HepG2 (cell line): ENCODE data around the gene ZNF524. TPM values are rescaled to one million over a fixed set of nuclear protein-coding genes. Genes with fewer than 3 reads are reported as not detected.

Experiments
- CBFB ChIP-seq: sonication (generic); formaldehyde crosslinking; IDR thresholded peaks from 2 replicates; pipeline ENCODE4 v1.4.0; 2020; ENCODE audit warnings: missing genetic modification reagents
- DNMT3B ChIP-seq: conservative IDR thresholded peaks from 2 replicates; pipeline ENCODE4 v1.6.1; 2016; ENCODE audit warnings: missing biosample characterization, control low read depth
- FOXP1 ChIP-seq, 2 experiments: fragments of 450-650 bp in 1 of 2; IDR thresholded peaks; 2 replicates each; pipeline ENCODE4 v1.6.1; 2017 to 2018; ENCODE audit warnings: antibody characterized with exemption in 1 of 2
- JUN ChIP-seq: sonication (generic); formaldehyde crosslinking; IDR thresholded peaks from 2 replicates; pipeline ENCODE4 v1.4.0; 2020; ENCODE audit warnings: mild to moderate bottlenecking, missing genetic modification reagents
- JUNB ChIP-seq: sonication (generic); formaldehyde crosslinking; IDR thresholded peaks from 2 replicates; pipeline ENCODE4 v1.8.0; 2022; ENCODE audit warnings: missing genetic modification reagents, mild to moderate bottlenecking, borderline replicate concordance
- KMT2B ChIP-seq: IDR thresholded peaks from 2 replicates; pipeline ENCODE4 v1.6.1; 2016; ENCODE audit warnings: missing genetic modification reagents, missing compliant biosample characterization
- MBD4 ChIP-seq: IDR thresholded peaks from 2 replicates; pipeline ENCODE4 v1.6.1; 2012; ENCODE audit warnings: low read length, inconsistent platforms, borderline replicate concordance
- MXD4 ChIP-seq: IDR thresholded peaks from 2 replicates; pipeline ENCODE4 v1.6.1; 2016; ENCODE audit warnings: mild to moderate bottlenecking, missing biosample characterization, missing genetic modification reagents
- NFRKB ChIP-seq: fragments of 450-650 bp; IDR thresholded peaks from 2 replicates; pipeline ENCODE4 v1.6.1; 2017
- PHF20 ChIP-seq: sonication (generic); formaldehyde crosslinking; IDR thresholded peaks from 2 replicates; pipeline ENCODE4 v1.5.0; 2020; ENCODE audit warnings: mild to moderate bottlenecking, missing genetic modification reagents
- PHF8 ChIP-seq: sonication (generic); formaldehyde crosslinking; IDR thresholded peaks from 2 replicates; pipeline ENCODE4 v1.5.0; 2020; ENCODE audit warnings: missing genetic modification reagents
- STAG1 ChIP-seq: sonication (generic); formaldehyde crosslinking; IDR thresholded peaks from 2 replicates; pipeline ENCODE4 v1.4.0; 2020; ENCODE audit warnings: missing genetic modification reagents
- TBX3 ChIP-seq: fragments of 450-650 bp; IDR thresholded peaks from 2 replicates; pipeline ENCODE4 v1.6.1; 2017; ENCODE audit warnings: antibody characterized with exemption, mild to moderate bottlenecking, inconsistent platforms, borderline replicate concordance
- ZNF138 ChIP-seq: sonication (generic); formaldehyde crosslinking; IDR thresholded peaks from 2 replicates; pipeline ENCODE4 v1.5.0; 2020; ENCODE audit warnings: mild to moderate bottlenecking, low read depth, missing genetic modification reagents
- ZNF180 ChIP-seq: sonication (generic); formaldehyde crosslinking; IDR thresholded peaks from 2 replicates; pipeline ENCODE4 v1.4.0; 2020; ENCODE audit warnings: low read depth, missing genetic modification reagents, borderline replicate concordance
- ZNF20 ChIP-seq: sonication (generic); formaldehyde crosslinking; IDR thresholded peaks from 2 replicates; pipeline ENCODE4 v1.4.0; 2020; ENCODE audit warnings: mild to moderate bottlenecking, moderate library complexity, missing genetic modification reagents
- ZNF224 ChIP-seq: sonication (generic); formaldehyde crosslinking; IDR thresholded peaks from 2 replicates; pipeline ENCODE4 v1.5.0; 2020; ENCODE audit warnings: mild to moderate bottlenecking, missing genetic modification reagents
- ZNF552 ChIP-seq: sonication (generic); formaldehyde crosslinking; IDR thresholded peaks from 2 replicates; pipeline ENCODE4 v1.9.0; 2022; ENCODE audit warnings: missing genetic modification reagents, mild to moderate bottlenecking, borderline replicate concordance
- ZNF703 ChIP-seq: sonication (generic); formaldehyde crosslinking; IDR thresholded peaks from 2 replicates; pipeline ENCODE4 v1.5.1; 2020; ENCODE audit warnings: missing genetic modification reagents, mild to moderate bottlenecking, moderate library complexity, borderline replicate concordance
- ZSCAN9 ChIP-seq: IDR thresholded peaks from 2 replicates; pipeline ENCODE4 v1.6.1; 2016; ENCODE audit warnings: borderline replicate concordance
- polyA plus RNA-seq, 8 experiments: library from polyadenylated mRNA; depleted of rRNA in 3 of 8; stranded (reverse) in 7 of 8; unstranded in 1 of 8; fragments of >200 nt; fragmentation: Illumina TruSeq in 4 of 8; extraction: Trizol in 4 of 8; gene quantifications; 2 replicates each; pipeline versions ENCODE4 v1.2.1 to v1.2.3, GENCODE V29; 2011 to 2016; ENCODE audit warnings: low read depth in 4 of 8, missing spikeins in 1 of 8, mixed read lengths in 1 of 8; ENCODE audit not compliant: insufficient read depth in 1 of 8
- total RNA-seq, 5 experiments: library from RNA; depleted of rRNA; stranded (reverse); fragments of >200 nt; fragmentation: Illumina TruSeq; extraction: Trizol; gene quantifications; 2 replicates each; pipeline ENCODE4 v1.2.3, GENCODE V29; 2016; ENCODE audit warnings: low read depth in 1 of 5
- TF ChIP-seq, protein P1 (sequence below): IDR thresholded peaks from 2 replicates; pipeline ENCODE4 v1.6.1; 2012; ENCODE audit warnings: inconsistent platforms
- TF ChIP-seq, protein P2 (sequence below): sonication (generic); formaldehyde crosslinking; IDR thresholded peaks from 2 replicates; pipeline ENCODE4 v1.4.0; 2020; ENCODE audit warnings: missing genetic modification reagents
- TF ChIP-seq, protein P3 (sequence below): sonication (generic); formaldehyde crosslinking; IDR thresholded peaks from 2 replicates; pipeline ENCODE4 v1.4.0; 2020; ENCODE audit warnings: missing genetic modification reagents
- TF ChIP-seq, protein P4 (sequence below): sonication (generic); formaldehyde crosslinking; IDR thresholded peaks from 2 replicates; pipeline ENCODE4 v1.8.1; 2023; ENCODE audit warnings: mild to moderate bottlenecking, inconsistent platforms, moderate library complexity, missing genetic modification reagents, borderline replicate concordance
- TF ChIP-seq, protein P5 (sequence below): sonication (generic); formaldehyde crosslinking; IDR thresholded peaks from 2 replicates; pipeline ENCODE4 v1.5.1; 2020; ENCODE audit warnings: missing genetic modification reagents, mild to moderate bottlenecking, borderline replicate concordance

Gene ZNF524
- total and polyA plus RNA-seq, 2 of the 13 experiments (the other 11 are each of a cell fraction or from before 2014, with no cell fraction given) = 3.2 to 4.6 TPM

DNA sequence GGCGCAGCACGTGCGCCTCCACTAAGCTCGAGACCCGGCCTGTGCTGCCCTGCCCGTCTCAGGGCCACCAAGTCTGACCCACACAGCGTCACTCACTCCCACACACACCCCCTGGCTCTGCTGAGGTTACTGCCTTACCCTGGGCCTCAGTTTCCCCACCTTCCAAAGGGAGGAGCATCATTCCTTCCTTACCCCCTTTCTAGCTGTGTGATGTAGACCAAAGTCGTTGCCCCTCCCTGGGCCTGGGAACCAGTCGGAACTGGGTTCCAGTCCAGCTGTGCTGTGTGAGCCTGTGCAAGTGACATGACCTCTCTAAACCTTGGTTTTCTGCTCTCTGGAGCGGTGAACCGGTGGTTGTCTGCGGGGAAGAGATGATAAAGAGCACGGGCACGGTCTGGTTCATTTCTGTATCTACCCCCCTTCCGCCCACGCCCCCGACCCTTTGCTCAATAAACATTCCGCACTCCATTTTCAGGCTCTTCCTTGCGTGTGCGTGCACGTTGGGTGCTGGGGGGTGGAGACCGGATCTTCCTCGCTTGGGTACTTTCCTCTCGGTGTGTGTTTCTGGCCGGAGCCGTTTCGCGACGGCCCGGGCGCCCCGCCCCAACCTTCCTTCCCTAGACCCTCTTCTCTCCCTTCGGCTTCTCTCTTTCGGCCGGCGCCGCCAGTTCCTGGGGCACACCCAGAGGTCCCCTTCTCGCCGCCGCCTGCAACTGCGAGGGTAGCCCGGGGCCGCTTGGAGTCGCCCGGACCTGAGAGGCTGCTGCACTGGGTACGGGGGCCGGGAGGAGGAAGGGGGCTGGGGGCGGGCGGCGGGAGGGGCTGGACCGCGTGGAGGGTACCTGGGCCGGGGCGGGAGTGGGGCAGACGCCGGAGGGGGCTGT lies 43.2 kb downstream of the ZNF524 start, which contains the start of gene ZNF581 (continued):
- TF ChIP-seq PHF20 (CRISPR knock-in tag) = peak; percentile 82
- peak; percentile 30; the same call in 1 of the 2 replicates for TF ChIP-seq MXD4 (CRISPR knock-in tag)
- TF ChIP-seq, protein P1, sequence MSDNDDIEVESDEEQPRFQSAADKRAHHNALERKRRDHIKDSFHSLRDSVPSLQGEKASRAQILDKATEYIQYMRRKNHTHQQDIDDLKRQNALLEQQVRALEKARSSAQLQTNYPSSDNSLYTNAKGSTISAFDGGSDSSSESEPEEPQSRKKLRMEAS = peak; percentile 42
- TF ChIP-seq KMT2B (CRISPR knock-in tag) = peak; percentile 79
- TF ChIP-seq, protein P2, sequence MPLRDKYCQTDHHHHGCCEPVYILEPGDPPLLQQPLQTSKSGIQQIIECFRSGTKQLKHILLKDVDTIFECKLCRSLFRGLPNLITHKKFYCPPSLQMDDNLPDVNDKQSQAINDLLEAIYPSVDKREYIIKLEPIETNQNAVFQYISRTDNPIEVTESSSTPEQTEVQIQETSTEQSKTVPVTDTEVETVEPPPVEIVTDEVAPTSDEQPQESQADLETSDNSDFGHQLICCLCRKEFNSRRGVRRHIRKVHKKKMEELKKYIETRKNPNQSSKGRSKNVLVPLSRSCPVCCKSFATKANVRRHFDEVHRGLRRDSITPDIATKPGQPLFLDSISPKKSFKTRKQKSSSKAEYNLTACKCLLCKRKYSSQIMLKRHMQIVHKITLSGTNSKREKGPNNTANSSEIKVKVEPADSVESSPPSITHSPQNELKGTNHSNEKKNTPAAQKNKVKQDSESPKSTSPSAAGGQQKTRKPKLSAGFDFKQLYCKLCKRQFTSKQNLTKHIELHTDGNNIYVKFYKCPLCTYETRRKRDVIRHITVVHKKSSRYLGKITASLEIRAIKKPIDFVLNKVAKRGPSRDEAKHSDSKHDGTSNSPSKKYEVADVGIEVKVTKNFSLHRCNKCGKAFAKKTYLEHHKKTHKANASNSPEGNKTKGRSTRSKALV = no peak
- no peak for TF ChIP-seq TBX3
- TF ChIP-seq, protein P3, sequence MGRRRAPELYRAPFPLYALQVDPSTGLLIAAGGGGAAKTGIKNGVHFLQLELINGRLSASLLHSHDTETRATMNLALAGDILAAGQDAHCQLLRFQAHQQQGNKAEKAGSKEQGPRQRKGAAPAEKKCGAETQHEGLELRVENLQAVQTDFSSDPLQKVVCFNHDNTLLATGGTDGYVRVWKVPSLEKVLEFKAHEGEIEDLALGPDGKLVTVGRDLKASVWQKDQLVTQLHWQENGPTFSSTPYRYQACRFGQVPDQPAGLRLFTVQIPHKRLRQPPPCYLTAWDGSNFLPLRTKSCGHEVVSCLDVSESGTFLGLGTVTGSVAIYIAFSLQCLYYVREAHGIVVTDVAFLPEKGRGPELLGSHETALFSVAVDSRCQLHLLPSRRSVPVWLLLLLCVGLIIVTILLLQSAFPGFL (CRISPR knock-in tag) = no peak
- no peak for TF ChIP-seq MBD4
- TF ChIP-seq STAG1 = no peak
- TF ChIP-seq, protein P4, sequence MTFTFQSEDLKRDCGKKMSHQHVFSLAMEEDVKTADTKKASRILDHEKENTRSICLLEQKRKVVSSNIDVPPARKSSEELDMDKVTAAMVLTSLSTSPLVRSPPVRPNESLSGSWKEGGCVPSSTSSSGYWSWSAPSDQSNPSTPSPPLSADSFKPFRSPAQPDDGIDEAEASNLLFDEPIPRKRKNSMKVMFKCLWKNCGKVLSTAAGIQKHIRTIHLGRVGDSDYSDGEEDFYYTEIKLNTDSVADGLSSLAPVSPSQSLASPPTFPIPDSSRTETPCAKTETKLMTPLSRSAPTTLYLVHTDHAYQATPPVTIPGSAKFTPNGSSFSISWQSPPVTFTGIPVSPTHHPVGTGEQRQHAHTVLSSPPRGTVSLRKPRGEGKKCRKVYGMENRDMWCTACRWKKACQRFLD (CRISPR knock-in tag) = no peak
- TF ChIP-seq FOXP1 (IDR thresholded peaks at IDR 0.05) = no peak
- TF ChIP-seq FOXP1 (CRISPR knock-in tag; IDR thresholded peaks at IDR 0.05) = no peak
- peak; percentile 59; the same call in 1 of the 2 replicates for TF ChIP-seq ZNF703 (CRISPR knock-in tag)
- TF ChIP-seq, protein P5, sequence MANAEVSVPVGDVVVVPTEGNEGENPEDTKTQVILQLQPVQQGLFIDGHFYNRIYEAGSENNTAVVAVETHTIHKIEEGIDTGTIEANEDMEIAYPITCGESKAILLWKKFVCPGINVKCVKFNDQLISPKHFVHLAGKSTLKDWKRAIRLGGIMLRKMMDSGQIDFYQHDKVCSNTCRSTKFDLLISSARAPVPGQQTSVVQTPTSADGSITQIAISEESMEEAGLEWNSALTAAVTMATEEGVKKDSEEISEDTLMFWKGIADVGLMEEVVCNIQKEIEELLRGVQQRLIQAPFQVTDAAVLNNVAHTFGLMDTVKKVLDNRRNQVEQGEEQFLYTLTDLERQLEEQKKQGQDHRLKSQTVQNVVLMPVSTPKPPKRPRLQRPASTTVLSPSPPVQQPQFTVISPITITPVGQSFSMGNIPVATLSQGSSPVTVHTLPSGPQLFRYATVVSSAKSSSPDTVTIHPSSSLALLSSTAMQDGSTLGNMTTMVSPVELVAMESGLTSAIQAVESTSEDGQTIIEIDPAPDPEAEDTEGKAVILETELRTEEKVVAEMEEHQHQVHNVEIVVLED (CRISPR knock-in tag) = peak; percentile 74
- no peak for TF ChIP-seq ZNF20 (CRISPR knock-in tag)
- TF ChIP-seq ZSCAN9 (CRISPR knock-in tag) = no peak; the same call in 1 of the 2 replicates
- TF ChIP-seq DNMT3B (CRISPR knock-in tag) = no peak; the same call in 1 of the 2 replicates
- TF ChIP-seq CBFB (CRISPR knock-in tag) = peak; percentile 25; the same call in 1 of the 2 replicates
- no peak for TF ChIP-seq NFRKB
- no peak for TF ChIP-seq ZNF224
- TF ChIP-seq ZNF180 (CRISPR knock-in tag) = no peak
- TF ChIP-seq ZNF138 (CRISPR knock-in tag) = no peak
- peak; percentile 75 for TF ChIP-seq PHF8
- no peak for TF ChIP-seq JUNB (CRISPR knock-in tag)
- no peak for TF ChIP-seq JUN (CRISPR knock-in tag)
- no peak; the same call in 1 of the 2 replicates for TF ChIP-seq ZNF552 (CRISPR knock-in tag)
